Activated CD8-positive, alpha-beta memory T cell treated with anti-CD3 and anti-CD28 coated beads, Interleukin-2, amount 50 U/mL, for 48 hours (primary cell): ENCODE results near the gene PTPN21.

ENCODE experiments used
- DNase-seq: peaks from one replicate; pipeline ENCODE4 v3.0.0-alpha.2; 2020

Gene PTPN21

GRCh38 chr14:88463318-88463717 is 91.5 kb downstream of the PTPN21 start:
- DNase-seq, result no peak

DNA sequence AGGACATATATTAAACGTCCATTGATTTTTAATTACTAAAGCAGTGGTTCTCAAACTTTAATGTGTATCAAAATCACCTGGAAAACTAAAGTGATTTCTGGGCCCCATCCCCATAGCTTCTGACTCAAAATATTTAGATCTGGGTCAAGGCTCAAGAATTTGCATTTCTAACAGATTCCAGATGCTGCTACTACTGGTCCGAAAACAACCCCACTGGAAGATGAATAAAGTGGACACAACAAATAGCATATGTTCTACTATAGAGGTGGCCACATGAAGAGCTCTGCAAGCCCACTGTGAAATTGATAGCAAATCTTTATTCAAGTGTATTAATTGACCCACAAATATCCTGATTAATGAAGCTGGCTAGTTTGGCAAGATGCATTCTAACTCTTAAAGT is 99.9 kb downstream of the PTPN21 start:
- DNase-seq, result no peak

GRCh38 chr14:88452231-88452630 is 102.6 kb downstream of the PTPN21 start:
- no peak for DNase-seq

GRCh38 chr14:88439088-88439487 is 115.7 kb downstream of the PTPN21 start:
- no peak for DNase-seq

GRCh38 chr14:88437658-88438057 is 117.1 kb downstream of the PTPN21 start:
- DNase-seq, result no peak

DNA sequence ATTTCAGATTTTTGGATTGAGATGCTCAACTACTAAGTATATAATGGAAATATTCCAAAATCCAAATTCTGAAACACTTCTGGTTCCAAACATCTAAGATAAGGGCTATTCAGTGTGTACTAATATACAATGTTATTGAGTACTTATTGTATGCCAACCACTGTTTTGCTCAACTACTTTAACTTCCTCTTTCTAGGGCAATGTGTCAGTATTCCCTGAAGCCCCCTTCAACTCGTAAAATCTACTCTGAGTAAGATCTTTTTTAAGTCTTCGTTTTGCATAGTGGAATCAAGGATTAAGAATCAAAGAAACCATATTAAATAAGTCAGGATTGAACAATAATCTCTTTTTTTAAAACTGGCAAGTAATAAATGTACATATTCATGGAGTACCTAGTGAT is 123.8 kb downstream of the PTPN21 start:
- DNase-seq, result no peak

- no peak for DNase-seq
Measured at GRCh38 chr14:88426271-88426670, 128.5 kb downstream of the PTPN21 start.

GRCh38 chr14:88424573-88424972 is 130.2 kb downstream of the PTPN21 start:
- no peak for DNase-seq

DNA sequence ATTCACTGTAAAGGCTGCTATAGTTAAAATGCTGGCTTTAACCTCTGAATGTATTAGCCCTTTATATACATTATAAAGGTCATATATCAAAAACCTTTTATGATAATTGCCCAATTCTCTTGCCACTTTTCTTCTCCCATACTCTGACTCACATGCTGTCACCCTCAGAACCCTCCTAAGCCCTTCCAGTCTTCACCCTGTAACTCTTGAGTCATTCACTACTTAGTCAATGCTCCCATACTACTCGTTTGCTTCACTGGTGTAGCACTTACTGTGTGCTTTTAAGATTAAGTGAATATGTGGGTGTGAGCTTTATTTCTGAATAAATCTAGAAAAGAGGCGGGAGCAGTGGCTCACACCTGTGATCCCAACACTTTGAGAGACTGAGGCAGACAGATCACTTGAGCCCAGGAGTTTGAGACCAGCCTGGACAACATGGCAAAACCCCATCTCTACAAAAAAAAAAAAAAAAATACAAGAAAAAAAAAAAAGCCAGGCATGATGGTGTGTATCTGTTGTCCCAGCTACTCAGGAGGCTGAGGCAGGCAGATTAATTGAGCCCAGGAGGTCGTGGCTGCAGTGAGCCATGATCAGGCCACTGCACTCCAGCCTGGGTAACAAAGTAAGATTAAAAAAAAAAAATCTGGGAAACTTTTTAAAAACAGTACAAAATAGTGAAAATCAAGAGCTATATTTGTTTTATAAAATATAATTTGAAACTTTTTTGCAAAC is 131.7 kb downstream of the PTPN21 start:
- no peak for DNase-seq

DNA sequence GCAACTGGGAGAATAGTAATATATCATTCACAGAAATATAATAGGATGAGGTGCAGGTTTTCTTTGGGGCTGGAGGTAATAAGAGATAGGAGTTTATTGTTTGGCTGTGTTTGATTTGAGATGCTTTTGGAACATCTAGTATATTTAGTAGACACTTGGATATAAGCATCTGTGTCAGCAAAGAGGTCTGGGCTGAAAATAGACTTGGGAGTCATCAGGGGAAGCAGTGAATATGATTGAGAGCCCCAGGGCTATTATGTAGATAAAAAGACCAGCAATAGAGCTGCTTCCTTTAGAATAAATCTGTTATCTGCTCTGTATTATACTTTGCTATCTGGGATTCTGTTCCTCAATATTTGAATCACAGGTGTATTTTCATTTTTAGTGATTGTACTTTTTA is 132.8 kb downstream of the PTPN21 start:
- DNase-seq, result no peak

GRCh38 chr14:88421286-88421685 is 133.5 kb downstream of the PTPN21 start:
- no peak for DNase-seq

- DNase-seq, result no peak
Measured at GRCh38 chr14:88420187-88420586, 134.6 kb downstream of the PTPN21 start.

GRCh38 chr14:88417594-88417993 is 137.2 kb downstream of the PTPN21 start:
- no peak for DNase-seq
